Fibroblast of lung (primary cell): ENCODE measurements around the gene TBRG1. TPM values are rescaled to one million over a fixed set of nuclear protein-coding genes. Genes with fewer than 3 reads are reported as not detected.

Experiments used
- DNase-seq, 2 donors: peaks; one replicate each; pipeline versions ENCODE4 v3.0.0 to v3.0.0-alpha.2; 2010; ENCODE audit warnings: low read depth in 2 of 2
- H2AFZ ChIP-seq: 2 replicates; pipeline ENCODE4 v1.5.1; 2012; ENCODE audit warnings: low read length, control low read depth, inconsistent platforms
- H3K27ac ChIP-seq: 2 replicates; pipeline ENCODE4 v1.5.1; 2011; ENCODE audit warnings: low read length, control low read depth; ENCODE audit not compliant: insufficient read depth
- H3K27me3 ChIP-seq: 2 replicates; pipeline ENCODE4 v1.5.1; 2011; ENCODE audit warnings: mild to moderate bottlenecking, low read length; ENCODE audit not compliant: control insufficient read depth, insufficient read depth
- H3K36me3 ChIP-seq: 2 replicates; pipeline ENCODE4 v1.5.1; 2011; ENCODE audit warnings: low read length; ENCODE audit not compliant: control insufficient read depth, insufficient read depth
- H3K4me1 ChIP-seq: 2 replicates; pipeline ENCODE4 v1.5.1; 2011; ENCODE audit warnings: low read length; ENCODE audit not compliant: control insufficient read depth, insufficient read depth; ENCODE audit errors: extremely low read depth
- H3K4me2 ChIP-seq: 2 replicates; pipeline ENCODE4 v1.5.1; 2011; ENCODE audit warnings: low read length, control low read depth; ENCODE audit not compliant: insufficient read depth; ENCODE audit errors: extremely low read depth
- H3K4me3 ChIP-seq, 4 experiments: fragments of 200-600 bp in 1 of 4; sonication (generic) in 1 of 4; replicated peaks in 1 of 4; 2 replicates each; pipeline ENCODE4 v1.5.1; 2011 to 2016; ENCODE audit warnings: low read length in 4 of 4, low read depth in 3 of 4, mild to moderate bottlenecking in 3 of 4, control low read depth in 2 of 4, inconsistent platforms in 1 of 4, mixed read lengths in 1 of 4; ENCODE audit not compliant: insufficient read depth in 1 of 4; ENCODE audit errors: control extremely low read depth in 1 of 4
- H3K79me2 ChIP-seq: 2 replicates; pipeline ENCODE4 v1.5.1; 2012; ENCODE audit warnings: mild to moderate bottlenecking, low read length, inconsistent platforms; ENCODE audit not compliant: control insufficient read depth, insufficient read depth
- H3K9ac ChIP-seq: 2 replicates; pipeline ENCODE4 v1.5.1; 2011; ENCODE audit warnings: mild to moderate bottlenecking, low read length, control low read depth; ENCODE audit not compliant: insufficient read depth
- H3K9me3 ChIP-seq: 2 replicates; pipeline ENCODE4 v1.5.1; 2012; ENCODE audit warnings: low read depth, low read length; ENCODE audit not compliant: control insufficient read depth, insufficient read depth
- H4K20me1 ChIP-seq: 2 replicates; pipeline ENCODE4 v1.5.1; 2011; ENCODE audit warnings: low read length; ENCODE audit not compliant: control insufficient read depth, insufficient read depth; ENCODE audit errors: extremely low read depth
- EZH2 ChIP-seq: IDR thresholded peaks from 2 replicates; pipeline ENCODE4 v1.5.1; 2012; ENCODE audit warnings: low read length, control low read depth, mild to moderate bottlenecking; ENCODE audit errors: missing control alignments
- polyA plus RNA-seq, 2 donors: library from polyadenylated mRNA; depleted of rRNA in 1 of 2; stranded (reverse) in 1 of 2; unstranded in 1 of 2; fragments of >200 nt; gene quantifications; 2 replicates each; pipeline ENCODE4 v1.2.1, GENCODE V29; 2011 to 2012; ENCODE audit warnings: missing spikeins in 1 of 2
- total RNA-seq: library from RNA; depleted of rRNA; stranded (reverse); fragments of >200 nt; gene quantifications from 2 replicates; pipeline ENCODE4 v1.2.1, GENCODE V29; 2014
- TF ChIP-seq, protein P1 (sequence below), 2 donors: IDR thresholded peaks in 1 of 2; conservative IDR thresholded peaks in 1 of 2; 1 replicate in 1 of 2; 2 replicates in 1 of 2; pipeline ENCODE4 v1.5.1; 2011 to 2012; ENCODE audit warnings: low read length in 2 of 2, control low read depth in 1 of 2, inconsistent platforms in 1 of 2, low read depth in 1 of 2, mild to moderate bottlenecking in 1 of 2

TBRG1 gene
- total and polyA plus RNA-seq, 2 donors (not counting 1 experiment from before 2014, with no cell fraction given): 31.0 to 36.2 TPM

- no peak overlapping the region for H3K9ac ChIP-seq
- H3K36me3 ChIP-seq: peaks cover 5% of the 10 kb centered on the region
- H3K27me3 ChIP-seq: no peaks in the 10 kb centered on the region
- H3K9me3 ChIP-seq: no peaks in the 10 kb centered on the region
- DNase-seq: no peak
- H3K4me1 ChIP-seq: no peaks in the 10 kb centered on the region
- H3K4me3 ChIP-seq: no peak overlapping the region
- no peaks in the 10 kb centered on the region for H4K20me1 ChIP-seq
- TF ChIP-seq, protein P1, sequence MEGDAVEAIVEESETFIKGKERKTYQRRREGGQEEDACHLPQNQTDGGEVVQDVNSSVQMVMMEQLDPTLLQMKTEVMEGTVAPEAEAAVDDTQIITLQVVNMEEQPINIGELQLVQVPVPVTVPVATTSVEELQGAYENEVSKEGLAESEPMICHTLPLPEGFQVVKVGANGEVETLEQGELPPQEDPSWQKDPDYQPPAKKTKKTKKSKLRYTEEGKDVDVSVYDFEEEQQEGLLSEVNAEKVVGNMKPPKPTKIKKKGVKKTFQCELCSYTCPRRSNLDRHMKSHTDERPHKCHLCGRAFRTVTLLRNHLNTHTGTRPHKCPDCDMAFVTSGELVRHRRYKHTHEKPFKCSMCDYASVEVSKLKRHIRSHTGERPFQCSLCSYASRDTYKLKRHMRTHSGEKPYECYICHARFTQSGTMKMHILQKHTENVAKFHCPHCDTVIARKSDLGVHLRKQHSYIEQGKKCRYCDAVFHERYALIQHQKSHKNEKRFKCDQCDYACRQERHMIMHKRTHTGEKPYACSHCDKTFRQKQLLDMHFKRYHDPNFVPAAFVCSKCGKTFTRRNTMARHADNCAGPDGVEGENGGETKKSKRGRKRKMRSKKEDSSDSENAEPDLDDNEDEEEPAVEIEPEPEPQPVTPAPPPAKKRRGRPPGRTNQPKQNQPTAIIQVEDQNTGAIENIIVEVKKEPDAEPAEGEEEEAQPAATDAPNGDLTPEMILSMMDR (conservative IDR thresholded peaks at IDR 0.05 in 1 of 2, IDR thresholded peaks at IDR 0.05 in 1 of 2; ENCODE audit: low read depth in 1 of 2, low read length in 2 of 2): no peak
- TF ChIP-seq EZH2: no peak
- no peaks in the 10 kb centered on the region for H3K79me2 ChIP-seq
- no peak overlapping the region for H3K27ac ChIP-seq
- no peak overlapping the region for H2AFZ ChIP-seq
- H3K4me2 ChIP-seq: no peak overlapping the region
These were observed 13.3 kb downstream of the TBRG1 start for GRCh38 chr11:124635932-124636331.

DNA sequence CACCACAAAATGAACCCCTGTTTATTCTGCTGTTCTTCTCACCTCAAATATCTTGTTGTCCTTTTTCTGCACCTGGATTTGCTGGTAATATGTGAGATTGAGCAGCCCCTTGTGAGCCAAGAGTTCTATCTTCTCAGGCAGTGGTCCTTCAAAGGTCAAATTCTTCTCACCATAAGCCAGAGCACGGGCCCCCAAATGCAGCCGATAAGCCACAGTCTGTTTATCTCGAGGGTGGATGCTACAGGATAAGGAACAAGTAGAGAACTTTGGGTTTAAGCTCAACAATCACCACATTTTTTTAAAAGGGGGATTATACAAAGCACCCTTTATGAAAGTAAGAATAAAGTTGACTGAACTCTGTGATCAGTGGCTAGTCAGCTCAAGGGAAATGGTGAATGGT, 15.8 kb downstream of the TBRG1 start:
- no peaks in the 10 kb centered on the region for H3K9me3 ChIP-seq
- H4K20me1 ChIP-seq: no peaks in the 10 kb centered on the region
- H3K4me2 ChIP-seq: no peak overlapping the region
- TF ChIP-seq, protein P1 (conservative IDR thresholded peaks at IDR 0.05 in 1 of 2, IDR thresholded peaks at IDR 0.05 in 1 of 2; ENCODE audit: low read depth in 1 of 2, low read length in 2 of 2): no peak
- no peak for TF ChIP-seq EZH2
- H3K27ac ChIP-seq: no peak overlapping the region
- H3K9ac ChIP-seq: no peak overlapping the region
- peaks cover 5% of the 10 kb centered on the region for H3K4me1 ChIP-seq
- DNase-seq: no peak
- no peaks in the 10 kb centered on the region for H3K27me3 ChIP-seq
- H3K4me3 ChIP-seq: no peak overlapping the region
- no peaks in the 10 kb centered on the region for H3K79me2 ChIP-seq
- H2AFZ ChIP-seq: no peak overlapping the region
- peaks cover 3% of the 10 kb centered on the region for H3K36me3 ChIP-seq

GRCh38 chr11:124639186-124639585, 16.5 kb downstream of the TBRG1 start:
- no peak for DNase-seq
- Histone ChIP-seq H3K9me3 (no peaks in the 10 kb centered on the region), H3K36me3 (peaks cover 3% of the 10 kb centered on the region), H3K27ac (no peak overlapping the region), H3K27me3 (no peaks in the 10 kb centered on the region), H3K79me2 (no peaks in the 10 kb centered on the region), H4K20me1 (no peaks in the 10 kb centered on the region), H3K4me3 (no peak overlapping the region), H3K4me2 (no peak overlapping the region), H2AFZ (no peak overlapping the region), H3K9ac (no peak overlapping the region), H3K4me1 (peaks cover 10% of the 10 kb centered on the region)
- no peak for TF ChIP-seq EZH2
- TF ChIP-seq, protein P1 (conservative IDR thresholded peaks at IDR 0.05 in 1 of 2, IDR thresholded peaks at IDR 0.05 in 1 of 2; ENCODE audit: low read depth in 1 of 2, low read length in 2 of 2): no peak
